HL-60 (cell line): ENCODE data around the gene SCAMP2.

Source experiments
- DNase-seq, 2 experiments: peaks; one replicate each; pipeline ENCODE4 v3.0.0-alpha.2; 2010 to 2020; ENCODE audit warnings: low read depth in 1 of 2, low spot score in 1 of 2
- H3K27ac ChIP-seq: fragments of 250-450 bp; sonication (Bioruptor Pico); replicated peaks from 2 replicates; pipeline ENCODE4 v1.5.1; 2020; ENCODE audit warnings: mild to moderate bottlenecking, moderate library complexity
- H3K27me3 ChIP-seq: fragments of 250-450 bp; sonication (Bioruptor Pico); 2 replicates; pipeline ENCODE4 v1.5.1; 2021; ENCODE audit warnings: mild to moderate bottlenecking, moderate library complexity; ENCODE audit not compliant: insufficient read depth, poor library complexity, severe bottlenecking
- H3K4me3 ChIP-seq: replicated peaks from 2 replicates; pipeline ENCODE4 v1.5.1; 2011; ENCODE audit warnings: mild to moderate bottlenecking, control low read depth, low read length; ENCODE audit not compliant: insufficient read depth
- CTCF ChIP-seq: IDR thresholded peaks from one replicate; pipeline ENCODE4 v1.5.1; 2011; ENCODE audit warnings: low read length, control low read depth, inconsistent platforms; ENCODE audit not compliant: insufficient read depth
- GABPA ChIP-seq: IDR thresholded peaks from 2 replicates; pipeline ENCODE4 v1.6.1; 2012; ENCODE audit warnings: low read depth
- POLR2AphosphoS5 ChIP-seq: IDR thresholded peaks from 2 replicates; pipeline ENCODE4 v1.6.1; 2012; ENCODE audit warnings: low read depth
- REST ChIP-seq: IDR thresholded peaks from 2 replicates; pipeline ENCODE4 v1.6.1; 2012; ENCODE audit warnings: low read depth; ENCODE audit not compliant: insufficient replicate concordance
- SPI1 ChIP-seq: IDR thresholded peaks from 2 replicates; pipeline ENCODE4 v1.6.1; 2012; ENCODE audit warnings: low read depth, mild to moderate bottlenecking, borderline replicate concordance

SCAMP2 gene

GRCh38 chr15:74829486-74829885 is 43.7 kb downstream of the SCAMP2 start:
- no peak overlapping the region for H3K4me3 ChIP-seq
- H3K27me3 ChIP-seq, result peaks cover 16% of the 10 kb centered on the region
- no peak for DNase-seq
- no peak for TF ChIP-seq POLR2AphosphoS5
- no peak for TF ChIP-seq REST
- TF ChIP-seq CTCF, result no peak
- TF ChIP-seq GABPA, result no peak
- H3K27ac ChIP-seq, result no peak overlapping the region

GRCh38 chr15:74828835-74829234 is 44.3 kb downstream of the SCAMP2 start:
- no peak overlapping the region for H3K4me3 ChIP-seq
- peaks cover 16% of the 10 kb centered on the region for H3K27me3 ChIP-seq
- TF ChIP-seq GABPA (no peak), SPI1 (no peak), REST (no peak), POLR2AphosphoS5 (no peak), CTCF (no peak)
- no peak overlapping the region for H3K27ac ChIP-seq
- DNase-seq, result no peak

- no peak for TF ChIP-seq SPI1
- TF ChIP-seq REST, result no peak
- no peak for TF ChIP-seq CTCF
- TF ChIP-seq GABPA, result no peak
- TF ChIP-seq POLR2AphosphoS5, result no peak
- DNase-seq, result no peak
- H3K4me3 ChIP-seq, result no peak overlapping the region
- no peak overlapping the region for H3K27ac ChIP-seq
- peaks cover 16% of the 10 kb centered on the region for H3K27me3 ChIP-seq
Measured at GRCh38 chr15:74827614-74828013, 45.6 kb downstream of the SCAMP2 start.
